Activated CD4-positive, CD25-positive, alpha-beta regulatory T cell treated with anti-CD3 and anti-CD28 coated beads, Interleukin-2, amount 50 U/mL, for 24 hours (primary cell): ENCODE data around the gene NEURL1B.
"Not testable (repeated sequence)": the region's sequence is repeated elsewhere in the genome, so short reads cannot be mapped to it uniquely, and the experiment has no call there.

Experiments used
- ATAC-seq, 2 donors: fragments of 150-1000 bp; cut with Tn5 transposase; one replicate each; pipeline ENCODE4 v1.10.0; 2021; ENCODE audit warnings: mild to moderate bottlenecking in 1 of 2, moderate library complexity in 1 of 2

NEURL1B gene, protein sequence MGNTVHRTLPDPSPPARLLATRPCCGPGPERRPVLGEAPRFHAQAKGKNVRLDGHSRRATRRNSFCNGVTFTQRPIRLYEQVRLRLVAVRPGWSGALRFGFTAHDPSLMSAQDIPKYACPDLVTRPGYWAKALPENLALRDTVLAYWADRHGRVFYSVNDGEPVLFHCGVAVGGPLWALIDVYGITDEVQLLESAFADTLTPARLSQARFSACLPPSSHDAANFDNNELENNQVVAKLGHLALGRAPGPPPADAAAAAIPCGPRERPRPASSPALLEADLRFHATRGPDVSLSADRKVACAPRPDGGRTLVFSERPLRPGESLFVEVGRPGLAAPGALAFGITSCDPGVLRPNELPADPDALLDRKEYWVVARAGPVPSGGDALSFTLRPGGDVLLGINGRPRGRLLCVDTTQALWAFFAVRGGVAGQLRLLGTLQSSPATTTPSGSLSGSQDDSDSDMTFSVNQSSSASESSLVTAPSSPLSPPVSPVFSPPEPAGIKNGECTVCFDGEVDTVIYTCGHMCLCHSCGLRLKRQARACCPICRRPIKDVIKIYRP

DNA sequence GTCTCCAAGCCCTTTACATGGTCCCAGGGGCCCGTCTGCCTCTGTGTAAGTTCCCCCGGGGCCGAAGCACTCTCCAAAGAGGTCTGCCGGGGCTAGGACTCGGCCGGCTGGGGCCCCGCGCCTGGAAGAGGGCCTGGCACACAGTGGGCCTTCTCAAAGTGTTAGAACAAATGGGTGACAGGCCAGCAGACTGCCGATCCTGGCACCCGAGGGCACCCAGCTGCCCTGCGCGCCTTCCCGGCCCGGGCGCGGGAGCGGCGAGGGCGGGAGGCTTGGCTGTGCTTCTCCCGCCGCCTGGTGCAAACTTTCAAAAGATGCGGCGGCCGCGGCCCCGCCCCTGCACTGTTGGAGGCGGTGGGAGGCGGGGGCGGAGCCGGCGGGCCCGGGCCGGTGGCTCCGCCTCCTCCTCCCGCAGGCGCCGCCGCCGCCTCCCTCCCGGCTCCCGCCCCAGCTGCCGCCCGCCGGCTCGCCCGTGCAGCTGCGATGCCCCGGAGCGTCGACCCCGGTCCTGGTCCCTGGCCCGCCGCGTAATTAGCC, at the start of gene NEURL1B:
Gene NEURL1B (plus strand): TSS at position 442 of the 537 bp plus-strand sequence. CDS start 144 bp downstream, outside the sequence.
- ATAC-seq, result peak; percentile 48 to 57

DNA sequence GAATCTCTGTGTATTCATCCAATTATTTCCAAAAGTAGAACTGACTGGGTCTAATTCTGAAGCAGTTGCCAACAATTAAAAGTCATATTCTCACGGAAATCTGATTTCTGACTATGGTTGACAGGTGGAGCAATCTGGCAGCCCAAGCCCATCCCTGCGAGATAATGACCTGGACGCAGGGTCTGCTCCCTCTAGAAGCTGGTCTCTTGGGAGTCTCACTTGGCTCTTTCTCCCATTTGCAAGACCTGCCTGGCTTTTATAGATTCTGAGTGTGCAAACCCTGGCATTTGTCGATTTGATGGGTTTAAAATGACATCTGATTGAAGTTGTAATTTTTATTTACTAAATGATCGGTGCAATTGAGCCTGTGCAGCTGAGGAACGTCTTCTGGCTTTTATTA, 49.4 kb upstream of the NEURL1B start:
- ATAC-seq, result no peak

DNA sequence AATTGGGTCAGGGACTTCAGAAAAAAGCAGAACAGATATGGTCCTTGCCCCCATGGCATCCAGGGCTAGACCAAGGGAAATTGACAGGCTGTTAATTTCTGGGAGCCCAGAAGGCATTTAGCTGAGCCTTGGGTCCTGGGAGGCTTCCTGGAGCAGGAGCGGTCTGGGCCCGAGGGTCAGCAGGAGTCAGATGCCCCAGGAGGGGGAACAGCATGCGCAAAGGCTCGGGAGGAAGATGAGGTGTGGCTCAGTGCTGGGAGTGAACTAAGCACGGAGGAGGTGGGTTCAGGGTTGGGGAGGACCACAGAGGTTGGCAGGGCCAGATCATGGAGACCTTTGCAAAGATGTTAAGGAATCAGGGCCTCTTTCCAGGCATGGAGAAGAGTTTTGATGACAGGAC, 48.2 kb upstream of the NEURL1B start:
- no peak for ATAC-seq

DNA sequence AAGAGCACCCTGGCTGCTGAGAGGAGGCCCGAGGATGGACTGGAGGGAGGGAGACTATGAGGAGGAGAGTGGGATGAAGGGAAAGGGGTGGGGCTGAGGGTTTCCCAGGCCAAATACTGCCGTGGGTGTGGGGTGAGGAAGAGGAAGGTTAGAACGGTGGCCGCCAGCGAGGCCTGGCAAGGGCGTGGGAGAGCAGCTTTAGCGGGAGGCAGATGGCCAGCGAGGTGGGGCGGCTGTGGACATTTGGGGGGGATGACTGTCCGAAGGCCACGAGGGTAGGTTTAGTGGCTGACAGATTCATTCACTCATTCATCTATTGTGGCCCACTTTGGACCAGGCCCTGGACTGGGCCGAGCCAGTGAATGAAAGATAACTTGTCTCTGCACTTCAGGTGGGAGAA, 47.8 kb upstream of the NEURL1B start:
- no peak for ATAC-seq

DNA sequence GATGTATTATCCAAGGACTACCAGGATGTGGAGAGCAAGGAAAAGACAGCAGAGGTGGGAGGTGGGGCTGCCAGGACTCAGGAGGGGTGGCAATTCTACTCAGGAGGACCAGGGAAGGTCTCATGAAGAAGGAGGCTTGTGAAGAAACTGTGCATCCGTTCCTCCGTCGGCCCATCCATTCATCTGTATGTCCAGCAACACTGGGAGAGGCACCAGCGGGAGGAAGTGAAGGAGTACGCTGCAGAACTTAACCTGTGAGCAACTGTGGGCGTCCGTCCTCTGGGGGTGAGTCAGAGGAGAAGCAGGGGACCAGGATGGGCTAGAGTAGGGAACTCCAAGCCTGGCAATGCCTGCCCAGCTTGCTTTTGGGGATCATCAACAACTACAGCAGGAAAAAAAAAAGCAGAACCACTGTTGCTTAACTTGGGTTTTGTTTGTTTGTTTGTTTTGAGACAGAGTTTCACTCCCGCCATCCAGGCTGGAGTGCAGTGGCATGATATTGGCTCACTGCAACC, 47.3 kb upstream of the NEURL1B start:
- ATAC-seq, result no peak

DNA sequence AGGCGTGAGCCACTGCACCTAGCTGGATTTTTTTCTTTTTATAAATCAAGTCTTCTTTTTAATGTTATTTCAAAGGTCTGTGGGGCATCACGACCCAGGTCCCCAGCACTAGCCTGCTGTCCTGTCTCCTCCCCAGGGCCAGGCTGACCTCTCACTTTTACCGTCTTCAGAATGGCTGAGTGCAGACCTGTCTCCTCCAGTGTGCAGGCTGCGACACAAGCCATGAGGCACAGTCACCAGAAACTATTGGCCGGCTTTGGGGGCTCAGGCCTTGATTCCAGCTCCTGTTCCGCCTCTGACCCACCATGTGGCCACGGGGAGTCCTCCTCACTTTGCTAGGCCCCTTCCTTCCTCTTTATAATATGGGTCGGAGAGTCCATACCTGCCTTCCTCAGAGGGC, 46.6 kb upstream of the NEURL1B start:
- ATAC-seq, result no peak

DNA sequence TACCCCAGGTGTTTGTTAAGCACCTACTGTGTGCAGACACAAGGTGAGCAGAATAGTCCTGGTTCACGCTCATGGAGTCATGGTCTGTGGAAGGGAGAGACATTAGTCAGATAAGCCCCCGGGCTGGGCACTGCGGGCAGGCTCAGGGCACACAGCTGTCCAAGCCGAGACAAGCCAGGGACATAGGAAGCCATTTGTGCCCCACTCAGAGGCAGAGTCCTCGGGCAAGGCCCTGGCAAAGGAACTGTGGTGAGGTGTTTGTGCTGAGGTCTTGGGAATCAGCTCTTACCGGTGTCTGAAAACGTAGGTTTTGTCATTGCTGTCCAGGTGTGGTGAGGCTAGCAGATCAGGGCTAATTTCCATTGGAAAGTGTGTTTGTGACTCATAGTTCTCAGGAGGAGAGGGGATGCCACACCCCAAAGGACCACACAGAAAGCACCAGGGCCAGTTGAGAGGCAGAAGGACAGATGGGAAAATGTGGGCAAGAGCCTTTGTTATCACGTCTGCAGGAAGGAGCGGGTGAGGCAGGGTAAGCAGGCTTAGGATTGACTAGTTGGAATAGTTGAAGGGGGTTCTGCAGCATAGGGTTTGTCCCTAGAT, 46.1 kb upstream of the NEURL1B start:
- no peak for ATAC-seq

DNA sequence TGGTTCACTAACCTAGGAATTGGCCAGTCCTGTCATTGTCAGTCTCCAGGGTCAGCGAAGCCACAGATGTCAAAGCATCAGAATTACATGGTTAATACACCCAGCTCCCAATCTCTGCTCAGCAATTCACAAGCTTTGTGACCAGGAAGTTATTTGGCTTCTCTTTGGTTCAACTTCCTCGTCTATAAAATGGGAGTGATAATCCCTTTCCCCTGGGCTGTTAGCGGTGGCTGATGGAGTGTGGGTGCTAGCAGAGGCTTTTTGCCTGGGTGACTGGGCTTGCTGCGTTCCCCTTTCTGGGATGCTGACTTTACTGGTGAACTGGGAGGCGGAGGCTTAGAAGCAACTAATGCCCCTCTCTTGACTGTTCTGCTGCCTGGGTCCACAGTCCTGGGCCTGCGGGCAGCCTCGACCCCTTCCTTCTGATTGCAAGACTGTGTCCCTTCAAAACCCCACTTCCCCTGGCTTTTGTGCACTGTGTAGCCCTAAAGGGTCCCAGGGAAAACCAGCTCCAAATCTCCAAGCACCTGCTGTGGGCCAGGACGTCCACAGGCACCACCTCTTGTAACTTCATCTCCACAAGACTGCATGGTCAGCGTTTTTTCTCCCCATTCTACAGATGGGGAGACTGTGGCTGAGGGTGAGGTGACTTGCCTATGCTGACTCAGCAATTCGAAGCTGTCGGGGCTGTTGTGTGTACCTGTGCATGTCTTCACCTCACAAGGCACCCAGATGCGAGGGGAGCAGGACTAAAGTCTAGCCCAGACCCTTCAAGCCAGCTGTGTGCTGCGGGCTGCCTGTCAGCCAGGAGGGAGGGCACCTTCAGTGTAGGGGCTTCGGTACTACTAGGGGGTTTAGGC, 45.2 kb upstream of the NEURL1B start:
- ATAC-seq, result no peak

DNA sequence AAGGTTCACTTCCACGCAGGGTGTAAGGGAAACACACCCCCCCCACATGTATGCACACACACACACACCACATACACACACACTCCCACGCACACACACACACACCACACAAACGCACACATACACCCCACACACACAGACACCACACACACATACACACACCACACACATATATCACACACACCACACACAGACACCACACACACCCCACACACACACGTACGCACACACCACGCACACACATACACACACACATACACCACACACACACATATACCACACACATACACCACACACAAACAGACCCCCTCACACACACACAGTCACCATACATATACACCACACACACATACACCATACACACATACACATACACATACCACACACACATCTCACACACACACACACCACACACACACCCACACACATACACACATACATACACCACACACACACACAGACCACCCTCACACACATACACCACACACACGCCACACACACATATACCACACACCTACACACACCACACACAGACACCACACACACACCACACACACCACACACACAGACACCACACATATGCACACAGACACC, 44.3 kb upstream of the NEURL1B start:
- no peak for ATAC-seq

DNA sequence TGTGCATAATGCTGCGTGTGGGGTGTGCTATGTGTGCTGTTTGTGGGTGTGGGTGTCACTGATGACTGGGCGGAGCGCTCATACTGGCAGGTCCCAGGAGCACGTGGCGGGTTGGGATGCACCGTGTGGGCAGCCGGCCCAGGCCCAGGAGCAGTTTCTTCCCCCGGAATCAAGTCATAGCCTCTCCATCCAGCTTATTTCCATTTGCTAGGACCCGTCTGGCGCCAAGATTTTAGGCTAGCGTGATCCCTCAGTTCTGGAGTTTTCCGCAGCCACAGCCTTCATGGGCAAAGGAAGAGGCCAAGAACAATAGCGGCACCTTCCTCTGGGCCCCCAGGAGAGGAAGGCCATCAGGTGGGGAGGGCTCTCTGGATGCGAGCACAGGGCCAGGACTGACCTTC, 43.3 kb upstream of the NEURL1B start:
- no peak for ATAC-seq

DNA sequence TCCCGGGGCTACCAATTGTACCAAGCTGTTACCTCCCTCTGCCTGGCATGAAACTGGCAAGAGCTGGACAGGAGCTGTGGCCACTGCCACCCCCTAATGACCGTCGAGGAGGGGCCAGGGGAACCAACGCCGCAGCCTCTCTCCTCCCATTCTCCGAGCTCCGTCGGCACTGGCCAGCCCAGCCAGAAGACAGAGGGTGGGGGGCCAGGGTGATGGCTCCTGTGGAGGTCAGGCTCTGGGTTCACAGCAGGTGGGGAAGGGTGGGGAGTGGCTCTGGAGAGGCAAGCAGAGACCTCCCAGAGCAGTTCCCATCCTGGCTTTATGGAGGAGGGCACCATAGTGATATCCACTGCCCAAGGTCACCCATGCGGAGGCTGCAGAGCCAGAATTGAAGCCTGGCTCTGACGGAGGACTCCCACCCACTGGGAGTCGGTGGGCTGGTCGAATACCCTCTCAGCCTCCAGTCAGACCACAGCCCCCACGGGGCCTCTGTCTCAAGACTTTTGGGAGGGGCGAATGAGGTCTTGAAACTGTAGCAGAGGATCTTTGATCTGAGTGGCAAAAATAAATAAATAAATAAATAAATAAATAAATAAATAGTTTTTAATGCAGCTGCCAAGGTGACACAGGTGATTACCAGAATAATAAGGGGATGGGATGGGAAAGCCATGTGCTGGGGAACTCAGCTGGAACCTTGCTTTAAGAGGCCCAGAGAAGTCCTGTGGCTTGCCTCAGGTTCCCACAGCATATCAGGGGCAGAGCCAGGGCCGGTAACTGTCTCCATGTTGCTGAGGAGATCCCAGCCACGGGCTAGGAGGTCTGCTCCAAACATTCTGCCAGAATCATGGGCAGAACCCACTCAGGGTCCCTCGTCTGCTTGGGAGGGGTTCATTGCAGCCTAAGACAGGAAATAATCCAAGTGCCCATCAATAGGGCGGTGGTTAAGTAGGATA, 42.5 kb upstream of the NEURL1B start:
- no peak for ATAC-seq

DNA sequence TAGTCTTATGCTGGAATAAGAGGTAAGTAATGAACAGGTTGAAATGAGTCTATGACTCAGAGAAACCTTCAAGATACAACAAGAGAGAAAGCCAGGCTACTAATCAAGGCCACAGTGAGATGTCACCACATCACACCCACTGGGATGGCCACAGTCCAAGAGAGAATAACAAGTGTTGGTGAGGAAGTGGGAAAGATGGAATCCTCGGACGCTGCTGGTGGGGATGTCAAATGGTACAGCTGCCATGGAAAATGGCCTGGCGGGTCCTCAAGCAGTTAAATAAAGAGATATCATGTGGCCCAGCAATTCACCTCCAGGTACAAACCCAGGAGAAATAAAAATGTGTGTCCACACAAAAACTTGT, 41.9 kb upstream of the NEURL1B start:
- no peak for ATAC-seq

DNA sequence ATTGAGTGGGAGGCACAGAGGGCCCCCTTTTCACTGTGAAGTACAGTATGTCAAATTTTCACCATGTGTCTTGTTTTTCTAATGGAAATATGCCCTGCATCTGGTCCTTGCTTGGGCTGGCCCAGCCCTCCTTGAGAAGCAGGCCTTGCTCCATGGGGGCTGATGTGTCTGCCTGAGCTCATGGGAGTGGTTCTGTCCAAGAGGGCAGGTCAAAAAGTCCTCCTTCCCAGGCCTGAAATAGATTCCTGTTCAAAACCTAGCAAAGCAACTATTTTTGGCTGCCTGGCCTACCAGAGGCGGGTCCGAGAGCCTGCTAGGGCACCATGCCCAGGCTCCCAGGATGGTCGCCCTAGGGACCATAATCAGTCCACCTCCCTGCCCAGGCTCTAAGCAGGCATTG, 40.5 kb upstream of the NEURL1B start:
- no peak for ATAC-seq

DNA sequence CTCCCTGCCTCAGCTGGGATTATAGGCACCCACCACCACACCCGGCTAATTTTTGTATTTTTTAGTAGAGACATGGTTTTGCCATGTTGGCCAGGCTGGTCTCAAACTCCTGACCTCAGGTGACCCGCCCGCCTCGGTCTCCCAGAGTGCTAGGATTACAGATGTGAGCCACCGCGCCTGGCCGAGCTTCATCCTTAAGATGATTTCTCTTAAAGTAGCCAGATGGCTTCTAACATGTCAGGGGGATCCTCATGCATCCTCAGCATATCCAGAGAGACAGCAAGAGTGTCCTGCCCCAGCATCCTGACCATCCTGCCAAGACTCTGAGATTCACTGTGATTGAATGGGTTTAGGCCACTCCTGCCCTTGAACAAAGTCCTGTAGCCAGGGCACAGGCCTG, 39.5 kb upstream of the NEURL1B start:
- not testable (repeated sequence) for ATAC-seq

DNA sequence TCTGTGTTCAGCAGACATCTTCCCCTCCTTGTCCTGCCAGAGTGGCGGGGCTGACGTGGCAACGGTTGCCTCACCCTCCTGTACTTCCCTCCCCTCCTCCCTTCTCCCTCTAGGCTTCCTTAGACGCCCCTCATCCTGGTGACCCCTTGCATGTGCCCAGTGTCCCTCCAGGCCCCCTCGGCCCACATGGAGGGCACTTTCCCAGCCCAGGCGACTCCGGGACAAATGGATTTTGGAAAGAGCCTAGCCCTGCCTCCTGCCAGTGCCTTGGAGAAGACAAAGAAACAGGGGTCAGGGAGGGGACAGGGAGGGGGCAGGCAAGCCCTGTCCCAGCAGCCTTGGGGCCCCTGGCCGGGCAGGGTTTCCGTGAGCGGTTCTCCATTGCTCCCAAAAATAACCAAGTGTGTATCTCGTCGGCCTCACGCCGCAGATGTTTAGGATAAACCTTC, 38.3 kb upstream of the NEURL1B start:
- ATAC-seq, result no peak

DNA sequence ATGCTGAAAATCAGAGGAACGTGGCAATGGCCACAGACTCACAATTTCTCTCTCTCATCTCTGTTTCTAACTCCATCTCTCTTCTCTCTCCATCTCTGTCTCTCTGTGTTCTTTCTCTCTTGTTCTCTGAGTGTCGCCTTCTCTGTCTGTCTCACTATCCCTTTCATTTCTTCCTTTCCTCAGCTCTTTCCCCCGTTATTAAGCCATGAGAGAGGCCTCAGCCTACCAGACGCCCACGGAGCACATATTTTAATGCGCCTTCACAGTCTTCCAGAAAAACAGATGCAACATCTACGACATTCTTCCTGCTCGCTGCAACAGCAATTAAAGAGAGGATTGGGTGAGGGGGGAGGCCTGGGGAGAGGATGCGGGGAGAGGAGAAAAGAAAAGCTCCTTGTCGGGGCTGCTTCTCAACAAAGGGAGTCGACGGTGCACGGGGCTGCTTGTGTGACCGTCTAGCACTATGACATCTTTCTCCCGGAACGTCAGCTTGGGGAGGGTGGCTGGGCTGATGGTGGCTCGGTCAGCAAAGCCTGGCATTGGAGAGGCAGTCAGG, 37.7 kb upstream of the NEURL1B start:
- no peak for ATAC-seq

DNA sequence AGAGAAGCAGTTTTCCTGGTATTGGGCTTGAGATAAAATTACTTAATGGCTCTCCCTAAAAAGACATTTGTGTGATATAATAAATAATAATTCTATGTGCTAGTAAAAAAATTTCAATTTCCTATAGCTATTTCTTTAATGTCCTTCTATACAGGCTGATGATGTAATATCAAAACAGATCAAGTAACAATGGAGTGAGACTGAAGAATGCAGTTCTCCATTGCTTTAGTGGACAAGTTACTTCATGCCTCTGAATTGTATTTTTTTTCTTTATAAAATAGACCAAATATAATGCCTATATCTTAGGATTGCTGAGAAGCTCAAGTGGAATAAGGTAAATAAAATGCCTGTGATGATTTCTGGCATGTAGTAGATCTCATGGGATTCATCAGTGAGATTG, 35.6 kb upstream of the NEURL1B start:
- no peak for ATAC-seq

DNA sequence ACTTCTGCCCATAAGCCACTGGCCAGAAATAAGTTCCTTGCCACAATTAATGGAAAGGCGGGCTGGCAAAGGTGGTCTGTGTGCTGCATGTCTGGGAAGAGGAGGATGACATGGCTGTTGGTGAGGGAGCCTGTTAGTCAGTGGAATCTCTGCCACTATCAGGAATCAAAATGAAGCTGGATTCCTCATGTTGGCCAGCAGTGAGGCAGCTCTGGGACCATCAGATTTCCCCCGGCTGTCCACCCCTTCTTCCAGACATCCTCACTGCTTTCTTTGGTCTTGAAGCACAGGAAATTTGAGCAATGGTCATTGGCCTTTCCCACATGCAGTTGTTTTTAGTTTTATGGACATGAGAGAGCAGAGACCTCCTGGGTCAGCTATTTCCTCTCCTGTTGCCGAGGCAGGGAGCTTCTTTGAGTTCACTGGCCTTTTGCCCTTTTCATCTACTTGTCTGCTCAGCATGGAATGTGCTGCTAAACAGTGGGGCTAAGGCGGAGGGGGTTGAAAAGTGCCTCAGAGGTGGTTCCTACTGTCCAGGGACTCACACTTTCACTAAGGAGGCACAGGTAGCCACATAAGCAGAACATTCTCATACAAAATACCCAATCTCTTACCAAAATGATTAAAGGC, 34.8 kb upstream of the NEURL1B start:
- no peak for ATAC-seq

DNA sequence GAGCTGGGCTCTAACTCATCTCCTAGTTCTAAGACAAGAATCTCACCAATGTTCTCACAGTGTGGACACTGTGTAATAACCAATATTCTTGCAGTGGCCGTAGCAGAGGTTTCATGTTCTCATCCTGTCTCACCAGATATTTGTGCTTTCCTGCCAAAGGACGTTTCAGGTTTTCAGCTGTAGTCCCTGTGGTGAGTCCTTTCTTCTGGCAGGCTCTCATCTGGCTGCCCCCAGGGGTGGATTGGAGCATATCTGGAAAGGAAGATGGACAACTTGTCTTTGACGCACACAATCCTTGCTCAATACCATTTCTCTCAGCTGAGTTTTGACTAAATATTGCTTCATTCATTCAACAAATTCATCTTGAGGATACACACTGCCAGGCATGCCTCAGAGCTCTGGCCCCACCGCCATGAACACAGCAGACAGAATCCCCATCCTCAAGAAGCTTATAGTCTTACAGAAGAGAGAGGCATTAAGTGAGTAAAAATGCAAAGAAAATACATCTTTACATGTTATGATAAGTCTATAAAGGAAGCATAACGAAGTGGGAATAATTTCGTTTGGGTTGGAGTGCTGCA, 33.8 kb upstream of the NEURL1B start:
- ATAC-seq, result no peak

DNA sequence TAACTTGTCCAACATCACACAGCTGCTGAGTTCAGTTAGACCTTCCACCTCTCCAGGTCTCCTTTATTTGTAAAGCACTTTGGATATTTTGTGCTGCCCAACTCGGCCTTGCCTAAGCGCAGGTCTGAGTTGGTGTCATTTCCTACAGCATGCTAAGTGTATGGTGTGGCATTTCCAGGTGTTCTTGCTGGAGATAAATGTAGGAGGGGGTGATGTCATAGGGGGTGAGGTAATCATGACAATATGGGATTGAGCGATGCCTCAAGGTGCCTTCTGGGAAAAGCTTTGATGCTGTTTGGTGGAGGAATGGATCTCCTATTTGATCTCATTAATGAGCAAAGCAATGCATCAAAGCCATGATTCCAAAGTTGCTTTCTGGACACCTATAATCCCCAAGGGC, 32.3 kb upstream of the NEURL1B start:
- no peak for ATAC-seq
